SK-N-SH treated with all-trans-retinoic acid at 6 μM for 48 hours (cell line): ENCODE measurements around the gene OPRL1.

Experiments used
- CREB5 ChIP-seq: fragments of 250-450 bp; sonication (Bioruptor Pico); IDR thresholded peaks from 2 replicates; pipeline ENCODE4 v1.5.1; 2020; ENCODE audit warnings: low read depth, mild to moderate bottlenecking, moderate library complexity
- CSDC2 ChIP-seq: fragments of 250-450 bp; sonication (Bioruptor Pico); IDR thresholded peaks from 2 replicates; pipeline ENCODE4 v1.5.0; 2020; ENCODE audit warnings: mild to moderate bottlenecking, moderate library complexity
- CSRNP3 ChIP-seq: fragments of 250-450 bp; sonication (Bioruptor Pico); IDR thresholded peaks from 2 replicates; pipeline ENCODE4 v1.5.1; 2021; ENCODE audit warnings: mild to moderate bottlenecking, moderate library complexity
- ISL1 ChIP-seq: fragments of 250-450 bp; sonication (Bioruptor Pico); IDR thresholded peaks from 2 replicates; pipeline ENCODE4 v2.1.2; 2022; ENCODE audit warnings: mild to moderate bottlenecking, moderate library complexity
- PATZ1 ChIP-seq: fragments of 250-450 bp; sonication (Bioruptor Pico); IDR thresholded peaks from 2 replicates; pipeline ENCODE4 v1.8.0; 2020; ENCODE audit warnings: mild to moderate bottlenecking, moderate library complexity, borderline replicate concordance
- PPARA ChIP-seq: fragments of 250-450 bp; sonication (Bioruptor Pico); IDR thresholded peaks from 2 replicates; pipeline ENCODE4 v1.5.0; 2020; ENCODE audit warnings: mild to moderate bottlenecking, borderline replicate concordance
- RARB ChIP-seq: fragments of 250-450 bp; sonication (Bioruptor Pico); IDR thresholded peaks from 2 replicates; pipeline ENCODE4 v1.8.0; 2021; ENCODE audit warnings: mild to moderate bottlenecking, moderate library complexity
- SNAI2 ChIP-seq: fragments of 250-450 bp; sonication (Bioruptor Pico); IDR thresholded peaks from 2 replicates; pipeline ENCODE4 v1.5.0; 2020; ENCODE audit warnings: mild to moderate bottlenecking, moderate library complexity
- TOX ChIP-seq: fragments of 250-450 bp; sonication (Bioruptor Pico); IDR thresholded peaks from 2 replicates; pipeline ENCODE4 v1.8.0; 2021; ENCODE audit warnings: mild to moderate bottlenecking, moderate library complexity, borderline replicate concordance
- TSHZ2 ChIP-seq: fragments of 250-450 bp; sonication (Bioruptor Pico); IDR thresholded peaks from 2 replicates; pipeline ENCODE4 v1.5.0; 2020; ENCODE audit warnings: mild to moderate bottlenecking, moderate library complexity
- ZFP3 ChIP-seq: fragments of 250-450 bp; sonication (Bioruptor Pico); IDR thresholded peaks from 2 replicates; pipeline ENCODE4 v1.5.0; 2020; ENCODE audit warnings: mild to moderate bottlenecking, moderate library complexity
- ZFP30 ChIP-seq: fragments of 450-650 bp; formaldehyde crosslinking; IDR thresholded peaks from 2 replicates; pipeline ENCODE4 v1.5.0; 2022; ENCODE audit warnings: mild to moderate bottlenecking, moderate library complexity

- TF ChIP-seq ISL1 (CRISPR knock-in tag) (no peak), ZFP3 (no peak), ZFP30 (no peak), PPARA (CRISPR knock-in tag) (no peak), TOX (no peak), SNAI2 (no peak), PATZ1 (CRISPR knock-in tag) (peak; percentile 26; the same call in 1 of the 2 replicates), CSRNP3 (CRISPR knock-in tag) (no peak), RARB (CRISPR knock-in tag) (no peak), TSHZ2 (CRISPR knock-in tag) (no peak), CSDC2 (CRISPR knock-in tag) (no peak), CREB5 (CRISPR knock-in tag) (no peak)
Measured at GRCh38 chr20:64053841-64054661, 25.8 kb upstream of the OPRL1 start.
